Endodermal cell (in vitro differentiated cells): ENCODE measurements around the gene SRGAP3. TPM values are rescaled to one million over a fixed set of nuclear protein-coding genes. Genes with fewer than 3 reads are reported as not detected.

Experiments
- DNase-seq: peaks from one replicate; pipeline ENCODE4 v3.0.0-alpha.2; 2017
- H3K27ac ChIP-seq: 2 replicates; pipeline ENCODE4 v1.5.1; 2013; ENCODE audit warnings: mild to moderate bottlenecking, low read depth, low read length, moderate library complexity
- H3K27me3 ChIP-seq: 2 replicates; pipeline ENCODE4 v1.6.1; 2013; ENCODE audit warnings: mild to moderate bottlenecking, low read length, moderate library complexity; ENCODE audit not compliant: insufficient read depth, control insufficient read depth, poor library complexity, severe bottlenecking
- H3K36me3 ChIP-seq: 2 replicates; pipeline ENCODE4 v1.7.0; 2013; ENCODE audit warnings: mild to moderate bottlenecking, low read length, moderate library complexity; ENCODE audit not compliant: control insufficient read depth, insufficient read depth
- H3K4me1 ChIP-seq: one replicate; pipeline ENCODE4 v1.7.0; 2013; ENCODE audit warnings: low read length; ENCODE audit not compliant: control insufficient read depth, insufficient read depth
- H3K4me3 ChIP-seq: 2 replicates; pipeline ENCODE4 v1.5.1; 2013; ENCODE audit warnings: mild to moderate bottlenecking, low read length, moderate library complexity
- H3K9ac ChIP-seq: 2 replicates; pipeline ENCODE4 v1.6.1; 2013; ENCODE audit warnings: mild to moderate bottlenecking, low read length, moderate library complexity; ENCODE audit not compliant: poor library complexity, severe bottlenecking; ENCODE audit errors: extremely low read depth
- H3K9me3 ChIP-seq: 2 replicates; pipeline ENCODE4 v1.6.1; 2013; ENCODE audit warnings: mild to moderate bottlenecking, low read length, moderate library complexity; ENCODE audit not compliant: control insufficient read depth
- H3K27ac Mint-ChIP-seq: 2 replicates; pipeline ENCODE4 v1.8.0; 2020; ENCODE audit warnings: mixed read lengths
- H3K27me3 Mint-ChIP-seq: 2 replicates; pipeline ENCODE4 v1.8.0; 2021; ENCODE audit warnings: mild to moderate bottlenecking, mixed read lengths; ENCODE audit not compliant: insufficient read depth
- H3K36me3 Mint-ChIP-seq: 2 replicates; pipeline ENCODE4 v1.8.0; 2020; ENCODE audit warnings: low read depth, mixed read lengths
- H3K4me1 Mint-ChIP-seq: 2 replicates; pipeline ENCODE4 v1.8.0; 2020; ENCODE audit warnings: mixed read lengths
- H3K4me3 Mint-ChIP-seq: 2 replicates; pipeline ENCODE4 v1.8.0; 2020; ENCODE audit warnings: mild to moderate bottlenecking, moderate library complexity, mixed read lengths
- H3K9me3 Mint-ChIP-seq: 2 replicates; pipeline ENCODE4 v1.8.0; 2020; ENCODE audit warnings: mild to moderate bottlenecking, mixed read lengths
- WGBS, 2 experiments: methylation state at CpG; one replicate each; pipeline versions ENCODE4 v1.1.5 to v1.1.7; 2013; ENCODE audit warnings: missing lambda C conversion rate in 2 of 2, mixed read lengths in 1 of 2; ENCODE audit not compliant: insufficient coverage in 1 of 2, insufficient read length in 1 of 2; 5-methylcytosine and 5-hydroxymethylcytosine counted together
- total RNA-seq, 2 donors: library from RNA; stranded (reverse); fragmentation: NEBNext Ultra II Directional in 1 of 2; extraction: Animal tissue kit (Norgen Biotek cat#: 25700) in 1 of 2; gene quantifications; 2 replicates in 1 of 2; 3 replicates in 1 of 2; pipeline ENCODE4 v1.2.1, GENCODE V29; 2021
- TF ChIP-seq, protein P1 (sequence below): fragments of 200-600 bp; sonication (generic); conservative IDR thresholded peaks from 2 replicates; pipeline ENCODE4 v1.5.0; 2021; ENCODE audit warnings: antibody characterized with exemption, mild to moderate bottlenecking

The SRGAP3 gene
- total RNA-seq, 2 donors from 2014 or later, result 5.0 to 8.1 TPM

- no peak overlapping the region for H3K27ac Mint-ChIP-seq
- H3K9me3 Mint-ChIP-seq, result no peaks in the 10 kb centered on the region
- no peak overlapping the region for H3K4me3 Mint-ChIP-seq
- Histone ChIP-seq H3K36me3 (no peaks in the 10 kb centered on the region), H3K4me1 (no peaks in the 10 kb centered on the region), H3K27me3 (no peaks in the 10 kb centered on the region), H3K9ac (no peak overlapping the region), H3K9me3 (no peaks in the 10 kb centered on the region), H3K4me3 (no peak overlapping the region), H3K27ac (no peak overlapping the region)
- H3K27me3 Mint-ChIP-seq, result no peaks in the 10 kb centered on the region
- TF ChIP-seq, protein P1, sequence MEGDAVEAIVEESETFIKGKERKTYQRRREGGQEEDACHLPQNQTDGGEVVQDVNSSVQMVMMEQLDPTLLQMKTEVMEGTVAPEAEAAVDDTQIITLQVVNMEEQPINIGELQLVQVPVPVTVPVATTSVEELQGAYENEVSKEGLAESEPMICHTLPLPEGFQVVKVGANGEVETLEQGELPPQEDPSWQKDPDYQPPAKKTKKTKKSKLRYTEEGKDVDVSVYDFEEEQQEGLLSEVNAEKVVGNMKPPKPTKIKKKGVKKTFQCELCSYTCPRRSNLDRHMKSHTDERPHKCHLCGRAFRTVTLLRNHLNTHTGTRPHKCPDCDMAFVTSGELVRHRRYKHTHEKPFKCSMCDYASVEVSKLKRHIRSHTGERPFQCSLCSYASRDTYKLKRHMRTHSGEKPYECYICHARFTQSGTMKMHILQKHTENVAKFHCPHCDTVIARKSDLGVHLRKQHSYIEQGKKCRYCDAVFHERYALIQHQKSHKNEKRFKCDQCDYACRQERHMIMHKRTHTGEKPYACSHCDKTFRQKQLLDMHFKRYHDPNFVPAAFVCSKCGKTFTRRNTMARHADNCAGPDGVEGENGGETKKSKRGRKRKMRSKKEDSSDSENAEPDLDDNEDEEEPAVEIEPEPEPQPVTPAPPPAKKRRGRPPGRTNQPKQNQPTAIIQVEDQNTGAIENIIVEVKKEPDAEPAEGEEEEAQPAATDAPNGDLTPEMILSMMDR, result no peak
- H3K4me1 Mint-ChIP-seq, result peaks cover 9% of the 10 kb centered on the region
- DNase-seq, result no peak
- WGBS, 2 experiments, result 93 to 100% methylated on average over 1 to 2 of the region's 2 CpGs
- no peaks in the 10 kb centered on the region for H3K36me3 Mint-ChIP-seq
Observed at GRCh38 chr3:9035961-9036360, 213.5 kb downstream of the SRGAP3 start.

DNA sequence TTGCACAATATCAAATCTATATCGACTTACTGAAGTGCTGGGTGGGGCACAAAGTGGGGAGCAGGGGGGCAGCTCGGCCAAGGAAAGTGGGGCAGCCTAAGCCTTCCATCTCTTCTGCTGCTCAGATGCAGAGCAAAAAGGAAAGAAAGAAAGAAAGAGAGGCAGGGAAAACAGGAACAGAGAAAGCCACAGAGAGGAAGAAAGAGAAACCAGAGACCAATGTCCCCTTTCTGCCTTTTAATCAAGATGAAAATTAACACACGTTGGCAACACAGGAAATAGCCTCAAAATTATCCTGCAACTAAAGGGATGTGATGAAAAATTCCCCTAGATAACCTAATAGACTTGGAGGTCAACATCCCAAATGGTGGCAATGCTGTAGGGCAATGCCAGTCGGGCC lies 214.0 kb downstream of the SRGAP3 start:
- Histone ChIP-seq H3K27me3 (no peaks in the 10 kb centered on the region), H3K36me3 (no peaks in the 10 kb centered on the region), H3K4me1 (no peaks in the 10 kb centered on the region), H3K9me3 (no peaks in the 10 kb centered on the region), H3K27ac (no peak overlapping the region), H3K9ac (no peak overlapping the region), H3K4me3 (no peak overlapping the region)
- no peaks in the 10 kb centered on the region for H3K36me3 Mint-ChIP-seq
- H3K27ac Mint-ChIP-seq, result no peak overlapping the region
- H3K4me3 Mint-ChIP-seq, result no peak overlapping the region
- peaks cover 9% of the 10 kb centered on the region for H3K4me1 Mint-ChIP-seq
- WGBS, 2 experiments, result 80 to 84% methylated on average over 1 to 4 of the region's 4 CpGs
- no peak for DNase-seq
- H3K27me3 Mint-ChIP-seq, result no peaks in the 10 kb centered on the region
- TF ChIP-seq, protein P1, result no peak
- H3K9me3 Mint-ChIP-seq, result no peaks in the 10 kb centered on the region

DNA sequence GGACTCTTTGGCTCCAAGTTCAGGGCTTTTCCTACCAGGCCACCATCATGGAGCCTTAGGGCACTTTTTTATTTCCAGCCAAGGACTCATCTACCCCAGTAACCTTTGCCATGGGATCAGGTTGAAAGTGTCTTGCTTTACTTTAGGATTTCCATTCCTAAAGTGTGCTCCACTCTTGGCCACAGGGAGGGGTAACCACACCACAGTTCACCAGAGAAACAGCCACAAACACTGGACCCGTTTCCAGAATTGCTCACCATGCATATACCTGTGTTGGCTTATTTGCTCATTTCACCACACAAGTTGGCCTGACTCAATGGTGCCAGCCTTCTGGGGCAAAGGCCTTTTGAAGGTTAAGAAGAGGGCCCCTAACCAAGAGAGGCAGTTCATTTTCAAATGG lies 215.6 kb downstream of the SRGAP3 start:
- Histone ChIP-seq H3K4me1 (no peaks in the 10 kb centered on the region), H3K9ac (no peak overlapping the region), H3K27me3 (no peaks in the 10 kb centered on the region), H3K36me3 (no peaks in the 10 kb centered on the region), H3K27ac (no peak overlapping the region), H3K4me3 (no peak overlapping the region), H3K9me3 (no peaks in the 10 kb centered on the region)
- Mint-ChIP-seq H3K4me3 (no peak overlapping the region), H3K27me3 (no peaks in the 10 kb centered on the region), H3K27ac (no peak overlapping the region), H3K9me3 (no peaks in the 10 kb centered on the region), H3K36me3 (no peaks in the 10 kb centered on the region), H3K4me1 (peaks cover 9% of the 10 kb centered on the region)
- DNase-seq, result no peak
- TF ChIP-seq, protein P1, result peak; percentile 59
- 87 to 100% methylated on average over 1 of the region's 1 CpG for WGBS, 2 experiments
